ENCODE measurements around the gene POLG. TPM values are rescaled to one million over a fixed set of nuclear protein-coding genes. Genes with fewer than 3 reads are reported as not detected.

The POLG gene
- total RNA-seq, 2 experiments from 2014 or later: 139 to 140 TPM

GRCh38 chr15:89346516-89347231 is 12.1 kb upstream of the POLG start:
- Mint-ChIP-seq H3K9me3 (no peaks in the 10 kb centered on the region), H3K27me3 (peaks cover 21% of the 10 kb centered on the region), H3K27ac (no peak overlapping the region), H3K4me3 (no peak overlapping the region), H3K4me1 (ENCODE audit: low read depth) (no peaks in the 10 kb centered on the region), H3K36me3 (ENCODE audit: low read depth) (no peaks in the 10 kb centered on the region)
- ChIA-PET CTCF (no interaction called here), POLR2A (no interaction called here)
- H3K9me3 ChIP-seq (ENCODE audit: control insufficient read depth in 1 of 2, insufficient read depth in 1 of 2, low read length in 2 of 2): no peaks in the 10 kb centered on the region
- H3K36me3 ChIP-seq (ENCODE audit: insufficient read depth, low read length): no peaks in the 10 kb centered on the region
- intact Hi-C loops (cut with DNase I, micrococcal nuclease): no loop called here
- DNase-seq (no peak), ATAC-seq (ENCODE audit: poor library complexity) (no peak)
- H3K27ac ChIP-seq (ENCODE audit: low read depth in 1 of 2, low read length in 2 of 2): no peak overlapping the region
- H3K4me1 ChIP-seq (ENCODE audit: insufficient read depth, low read length): peaks cover 3% of the 10 kb centered on the region
- no peak for TF ChIP-seq CTCF (IDR thresholded peaks at IDR 0.05)
- no peak overlapping the region for H3K4me3 ChIP-seq (ENCODE audit: low read length)
- H3K27me3 ChIP-seq (ENCODE audit: control insufficient read depth in 1 of 2, insufficient read depth in 2 of 2, low read length in 2 of 2): no peaks in the 10 kb centered on the region

- Mint-ChIP-seq H3K4me1 (ENCODE audit: low read depth) (no peaks in the 10 kb centered on the region), H3K36me3 (ENCODE audit: low read depth) (no peaks in the 10 kb centered on the region), H3K9me3 (no peaks in the 10 kb centered on the region), H3K27ac (no peak overlapping the region), H3K27me3 (peaks cover 14% of the 10 kb centered on the region), H3K4me3 (no peak overlapping the region)
- POLR2A ChIA-PET: no interaction called here
- TF ChIP-seq CTCF (IDR thresholded peaks at IDR 0.05): no peak
- Histone ChIP-seq H3K27me3 (ENCODE audit: control insufficient read depth in 1 of 2, insufficient read depth in 2 of 2, low read length in 2 of 2) (no peaks in the 10 kb centered on the region), H3K4me3 (ENCODE audit: low read length) (no peak overlapping the region), H3K9me3 (ENCODE audit: control insufficient read depth in 1 of 2, insufficient read depth in 1 of 2, low read length in 2 of 2) (no peaks in the 10 kb centered on the region), H3K4me1 (ENCODE audit: insufficient read depth, low read length) (peaks cover 3% of the 10 kb centered on the region), H3K27ac (ENCODE audit: low read depth in 1 of 2, low read length in 2 of 2) (no peak overlapping the region), H3K36me3 (ENCODE audit: insufficient read depth, low read length) (no peaks in the 10 kb centered on the region)
- CTCF ChIA-PET: interaction anchor here (3.7 kb wide), 1 partner anchor 13 kb away, joined by 16 read pairs; no protein-coding TSS in a partner anchor
- ATAC-seq (ENCODE audit: poor library complexity) (no peak), DNase-seq (no peak)
- intact Hi-C loops (cut with DNase I, micrococcal nuclease): no loop called here
Observed at GRCh38 chr15:89345248-89345647, 10.6 kb upstream of the POLG start.

GRCh38 chr15:89342840-89343239 is 8.2 kb upstream of the POLG start:
- H3K9me3 Mint-ChIP-seq: no peaks in the 10 kb centered on the region
- ChIA-PET CTCF (interaction anchor here (3.7 kb wide), 1 partner anchor 16 kb away, joined by 16 read pairs; no protein-coding TSS in a partner anchor), POLR2A (no interaction called here)
- peaks cover 5% of the 10 kb centered on the region for H3K27me3 Mint-ChIP-seq
- H3K36me3 Mint-ChIP-seq (ENCODE audit: low read depth): no peaks in the 10 kb centered on the region
- H3K4me3 ChIP-seq (ENCODE audit: low read length): no peak overlapping the region
- TF ChIP-seq CTCF (IDR thresholded peaks at IDR 0.05): no peak
- H3K27ac Mint-ChIP-seq: no peak overlapping the region
- no peaks in the 10 kb centered on the region for H3K27me3 ChIP-seq (ENCODE audit: control insufficient read depth in 1 of 2, insufficient read depth in 2 of 2, low read length in 2 of 2)
- H3K4me1 Mint-ChIP-seq (ENCODE audit: low read depth): no peaks in the 10 kb centered on the region
- H3K36me3 ChIP-seq (ENCODE audit: insufficient read depth, low read length): no peaks in the 10 kb centered on the region
- H3K4me1 ChIP-seq (ENCODE audit: insufficient read depth, low read length): no peaks in the 10 kb centered on the region
- no peak overlapping the region for H3K27ac ChIP-seq (ENCODE audit: low read depth in 1 of 2, low read length in 2 of 2)
- no peaks in the 10 kb centered on the region for H3K9me3 ChIP-seq (ENCODE audit: control insufficient read depth in 1 of 2, insufficient read depth in 1 of 2, low read length in 2 of 2)
- DNase-seq: no peak
- intact Hi-C loops (cut with DNase I, micrococcal nuclease): no loop called here
- ATAC-seq (ENCODE audit: poor library complexity): no peak
- no peak overlapping the region for H3K4me3 Mint-ChIP-seq

All from CD4-positive, alpha-beta T cell (primary cell).